ENCODE data around the gene PEAK3.

The PEAK3 gene

GRCh38 chr19:2296141-2296540 is 14.2 kb upstream of the PEAK3 start:
- no peak overlapping the region for H3K4me3 ChIP-seq (ENCODE audit: low read depth, low read length)
- no peak for TF ChIP-seq CTCF (IDR thresholded peaks at IDR 0.05; ENCODE audit: borderline replicate concordance, insufficient read depth, low read depth, low read length)

GRCh38 chr19:2294687-2295335 is 12.8 kb upstream of the PEAK3 start:
- TF ChIP-seq CTCF (IDR thresholded peaks at IDR 0.05; ENCODE audit: borderline replicate concordance, insufficient read depth, low read depth, low read length), result no peak
- H3K4me3 ChIP-seq (ENCODE audit: low read depth, low read length), result no peak overlapping the region

GRCh38 chr19:2291185-2291751 is 9.3 kb upstream of the PEAK3 start:
- no peak for TF ChIP-seq CTCF (IDR thresholded peaks at IDR 0.05; ENCODE audit: borderline replicate concordance, insufficient read depth, low read depth, low read length)
- peak overlapping the region; percentile 89 for H3K4me3 ChIP-seq (ENCODE audit: low read depth, low read length)

- peak overlapping the region; percentile 89 for H3K4me3 ChIP-seq (ENCODE audit: low read depth, low read length)
- TF ChIP-seq CTCF (IDR thresholded peaks at IDR 0.05; ENCODE audit: borderline replicate concordance, insufficient read depth, low read depth, low read length), result no peak
Observed at GRCh38 chr19:2290441-2291184, 8.6 kb upstream of the PEAK3 start.

GRCh38 chr19:2289714-2290435 is 7.9 kb upstream of the PEAK3 start:
- TF ChIP-seq CTCF (IDR thresholded peaks at IDR 0.05; ENCODE audit: borderline replicate concordance, insufficient read depth, low read depth, low read length), result no peak
- peak overlapping the region; percentile 89 for H3K4me3 ChIP-seq (ENCODE audit: low read depth, low read length)

GRCh38 chr19:2288818-2289713 is 7.1 kb upstream of the PEAK3 start:
- no peak for TF ChIP-seq CTCF (IDR thresholded peaks at IDR 0.05; ENCODE audit: borderline replicate concordance, insufficient read depth, low read depth, low read length)
- H3K4me3 ChIP-seq (ENCODE audit: low read depth, low read length), result peak overlapping the region; percentile 89

All from GM12875 (cell line).